SU-DHL-6 (cell line): ENCODE measurements around the gene TARS1.

ENCODE experiments used
- H2AFZ ChIP-seq: fragments of 200-600 bp; sonication (generic); 2 replicates; pipeline ENCODE4 v1.6.1; 2014; ENCODE audit warnings: low read depth, mild to moderate bottlenecking, moderate library complexity, mixed read lengths, antibody characterized with exemption, low read length; ENCODE audit not compliant: severe bottlenecking
- H3F3A ChIP-seq: fragments of 200-600 bp; shearing (Covaris generic); 2 replicates; pipeline ENCODE4 v1.6.0; 2016; ENCODE audit warnings: antibody characterized with exemption, mild to moderate bottlenecking; ENCODE audit not compliant: insufficient read depth
- H3K27ac ChIP-seq: fragments of 200-600 bp; sonication (generic); 2 replicates; pipeline ENCODE4 v1.5.1; 2016; ENCODE audit warnings: low read depth, mild to moderate bottlenecking, low read length, moderate library complexity, mixed read lengths
- H3K27me3 ChIP-seq: fragments of 200-600 bp; sonication (generic), shearing (Covaris generic); 2 replicates; pipeline ENCODE4 v1.6.0; 2014; ENCODE audit warnings: mild to moderate bottlenecking, low read length
- H3K36me3 ChIP-seq: fragments of 200-600 bp; sonication (generic); 2 replicates; pipeline ENCODE4 v1.6.1; 2014; ENCODE audit warnings: mild to moderate bottlenecking, low read length, mixed read lengths
- H3K4me2 ChIP-seq: fragments of 300-600, 200-600 bp; shearing (Covaris generic), sonication (generic); 2 replicates; pipeline ENCODE4 v1.6.0; 2014; ENCODE audit warnings: low read length, low read depth, mild to moderate bottlenecking; ENCODE audit not compliant: poor library complexity, severe bottlenecking
- H3K4me3 ChIP-seq: fragments of 200-600 bp; sonication (generic); 2 replicates; pipeline ENCODE4 v1.5.1; 2014; ENCODE audit warnings: antibody characterized with exemption, low read length, mild to moderate bottlenecking, mixed read lengths; ENCODE audit not compliant: insufficient read depth, poor library complexity, severe bottlenecking
- H3K79me2 ChIP-seq: fragments of 200-600 bp; sonication (generic); 2 replicates; pipeline ENCODE4 v1.6.1; 2014; ENCODE audit warnings: mild to moderate bottlenecking, low read length, moderate library complexity; ENCODE audit not compliant: insufficient read depth
- H3K9ac ChIP-seq: fragments of 200-600 bp; sonication (generic); 2 replicates; pipeline ENCODE4 v1.7.0; 2014; ENCODE audit warnings: mild to moderate bottlenecking, low read length
- H3K9me2 ChIP-seq: fragments of 200-600 bp; sonication (generic); replicated peaks from 2 replicates; pipeline ENCODE4 v1.6.1; 2014; ENCODE audit warnings: low read length; ENCODE audit not compliant: insufficient read depth
- H3K9me3 ChIP-seq: fragments of 200-600 bp; sonication (generic); 2 replicates; pipeline ENCODE4 v1.6.1; 2014; ENCODE audit warnings: low read length, mixed read lengths; ENCODE audit not compliant: insufficient read depth
- H4K20me1 ChIP-seq: fragments of 200-600 bp; sonication (generic); 2 replicates; pipeline ENCODE4 v1.6.1; 2014; ENCODE audit warnings: low read depth, mild to moderate bottlenecking, antibody characterized with exemption, low read length, moderate library complexity, mixed read lengths
- CTCF ChIP-seq: fragments of 200-600 bp; sonication (generic); IDR thresholded peaks from one replicate; pipeline ENCODE4 v1.5.1; 2017; ENCODE audit warnings: antibody characterized with exemption, mild to moderate bottlenecking, low read length, moderate library complexity; ENCODE audit not compliant: insufficient read depth, poor library complexity, severe bottlenecking
- EZH2phosphoT487 ChIP-seq: fragments of 200-600 bp; sonication (generic), shearing (Covaris generic); conservative IDR thresholded peaks from 2 replicates; pipeline ENCODE4 v1.6.1; 2018; ENCODE audit warnings: mild to moderate bottlenecking, antibody characterized with exemption, low read length, moderate library complexity, mixed read lengths

Gene TARS1

GRCh38 chr5:33482335-33482734 lies 41.6 kb downstream of the TARS1 start:
- H3K36me3 ChIP-seq: no peaks in the 10 kb centered on the region
- TF ChIP-seq CTCF (no peak), EZH2phosphoT487 (no peak)

GRCh38 chr5:33487236-33487635 lies 46.5 kb downstream of the TARS1 start:
- no peak overlapping the region for H3K27ac ChIP-seq
- H3K27me3 ChIP-seq: no peaks in the 10 kb centered on the region
- H2AFZ ChIP-seq: no peak overlapping the region
- no peaks in the 10 kb centered on the region for H3K79me2 ChIP-seq
- no peaks in the 10 kb centered on the region for H3K9me2 ChIP-seq
- no peaks in the 10 kb centered on the region for H3K9me3 ChIP-seq
- H3K4me3 ChIP-seq: no peak overlapping the region
- no peak overlapping the region for H3K4me2 ChIP-seq
- no peaks in the 10 kb centered on the region for H3F3A ChIP-seq
- TF ChIP-seq EZH2phosphoT487: no peak
- no peak for TF ChIP-seq CTCF
- H4K20me1 ChIP-seq: no peaks in the 10 kb centered on the region
- no peak overlapping the region for H3K9ac ChIP-seq
- no peaks in the 10 kb centered on the region for H3K36me3 ChIP-seq

More at GRCh38 chr5:33482335-33482734, 41.6 kb downstream of the TARS1 start:
- Histone ChIP-seq H3K4me3 (no peak overlapping the region), H4K20me1 (no peaks in the 10 kb centered on the region), H3K9me2 (no peaks in the 10 kb centered on the region), H3K27ac (no peak overlapping the region), H3F3A (no peaks in the 10 kb centered on the region), H3K9ac (no peak overlapping the region), H3K9me3 (no peaks in the 10 kb centered on the region), H3K4me2 (no peak overlapping the region), H2AFZ (no peak overlapping the region), H3K27me3 (no peaks in the 10 kb centered on the region), H3K79me2 (no peaks in the 10 kb centered on the region)

GRCh38 chr5:33488558-33489355 lies 48.0 kb downstream of the TARS1 start:
- Histone ChIP-seq H3K9me3 (no peaks in the 10 kb centered on the region), H3K9ac (no peak overlapping the region), H2AFZ (no peak overlapping the region), H4K20me1 (no peaks in the 10 kb centered on the region), H3F3A (no peaks in the 10 kb centered on the region), H3K79me2 (no peaks in the 10 kb centered on the region), H3K9me2 (no peaks in the 10 kb centered on the region), H3K4me2 (no peak overlapping the region), H3K4me3 (no peak overlapping the region), H3K27me3 (no peaks in the 10 kb centered on the region), H3K27ac (no peak overlapping the region), H3K36me3 (no peaks in the 10 kb centered on the region)
- no peak for TF ChIP-seq EZH2phosphoT487
- no peak for TF ChIP-seq CTCF
